Activated CD8-positive, alpha-beta memory T cell treated with anti-CD3 and anti-CD28 coated beads, Interleukin-2, amount 50 U/mL, for 1 hour (primary cell): ENCODE results near the gene HADHB.
"Not testable (repeated sequence)": the region's sequence is repeated elsewhere in the genome, so short reads cannot be mapped to it uniquely, and the experiment has no call there.

Source experiments
- DNase-seq: peaks from one replicate; pipeline ENCODE4 v3.0.0-alpha.2; 2020; ENCODE audit errors: extremely low read depth

Gene HADHB

DNA sequence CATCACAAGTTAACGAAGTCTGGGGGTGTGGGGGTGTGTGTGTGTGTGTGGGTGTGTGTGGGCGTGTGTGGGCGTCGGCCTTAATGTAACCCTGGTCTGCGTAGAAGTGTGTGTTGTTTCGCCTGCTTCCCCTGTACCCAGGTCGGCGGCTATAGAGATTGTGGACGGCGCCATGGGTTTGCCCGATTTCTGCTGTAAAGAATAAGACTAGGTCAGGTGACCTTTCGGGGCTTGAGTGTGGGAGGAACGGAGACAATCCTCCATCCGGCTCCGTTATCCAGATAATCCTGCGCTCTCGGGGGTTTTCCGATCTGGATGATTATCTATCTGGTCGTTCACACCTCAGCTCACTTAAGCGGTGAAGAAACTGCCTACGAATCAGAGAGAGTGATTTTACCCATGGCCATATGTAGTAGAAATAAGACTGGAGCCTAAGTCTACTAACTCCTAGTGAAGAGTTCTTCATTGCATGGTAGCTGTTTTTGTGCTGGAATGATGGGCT is 543 bp downstream of the HADHB start:
- DNase-seq = no peak

DNA sequence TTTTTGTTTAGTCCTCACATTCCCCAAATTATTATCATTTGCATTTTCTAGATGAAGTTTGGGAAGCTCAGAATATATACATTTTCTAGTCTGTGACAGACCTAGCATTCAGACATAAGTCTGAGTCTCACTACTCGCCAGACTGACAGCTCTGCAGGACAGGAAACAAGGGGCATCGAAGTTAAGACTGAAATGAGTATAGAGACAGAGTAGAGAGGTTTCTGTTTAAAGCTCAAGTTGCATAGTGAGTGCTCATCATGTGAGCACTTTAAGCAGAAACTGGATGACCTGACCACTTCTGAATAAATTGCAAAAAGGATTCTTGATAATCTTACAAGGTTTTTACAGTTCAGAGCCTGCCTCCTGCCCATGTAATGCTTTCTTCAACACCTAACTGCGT is 1.1 kb downstream of the HADHB start:
- no peak for DNase-seq

GRCh38 chr2:26246818-26247217 is 2.1 kb downstream of the HADHB start:
- DNase-seq = no peak

GRCh38 chr2:26249625-26250024 is 4.9 kb downstream of the HADHB start:
- DNase-seq = no peak

GRCh38 chr2:26251893-26252292 is 7.2 kb downstream of the HADHB start:
- DNase-seq = no peak

DNA sequence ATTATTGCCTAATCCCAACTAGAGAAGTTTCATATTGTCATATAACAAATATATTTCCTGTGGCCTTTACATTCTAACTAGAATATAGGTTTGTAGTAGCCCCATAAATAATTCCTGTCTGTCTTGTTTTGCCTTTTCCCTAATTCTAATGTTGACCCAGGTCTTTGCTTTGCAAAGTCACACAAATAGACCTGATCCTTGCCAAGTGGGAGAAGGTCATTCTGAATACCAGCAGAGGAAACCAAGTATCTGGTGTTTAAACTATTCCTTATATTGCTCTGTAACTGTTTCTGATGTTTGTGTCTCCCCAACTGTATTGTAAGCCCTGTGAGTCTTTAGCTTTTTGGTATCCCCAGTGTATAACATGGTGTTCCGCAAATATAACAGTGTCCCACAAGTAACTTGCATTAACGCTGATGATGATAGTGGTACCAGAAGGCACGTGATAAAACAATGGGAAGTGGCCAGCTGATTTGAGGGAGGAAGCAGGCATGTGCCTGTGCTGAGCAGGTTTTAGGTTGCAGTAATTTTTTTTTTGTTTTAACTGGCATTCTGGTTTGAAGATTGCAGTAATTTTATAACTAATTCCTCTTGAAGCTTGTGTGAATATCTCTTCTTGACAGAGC is 11.1 kb downstream of the HADHB start:
- no peak for DNase-seq

- not testable (repeated sequence) for DNase-seq
These were observed 14.1 kb downstream of the HADHB start for GRCh38 chr2:26258836-26259235.

DNA sequence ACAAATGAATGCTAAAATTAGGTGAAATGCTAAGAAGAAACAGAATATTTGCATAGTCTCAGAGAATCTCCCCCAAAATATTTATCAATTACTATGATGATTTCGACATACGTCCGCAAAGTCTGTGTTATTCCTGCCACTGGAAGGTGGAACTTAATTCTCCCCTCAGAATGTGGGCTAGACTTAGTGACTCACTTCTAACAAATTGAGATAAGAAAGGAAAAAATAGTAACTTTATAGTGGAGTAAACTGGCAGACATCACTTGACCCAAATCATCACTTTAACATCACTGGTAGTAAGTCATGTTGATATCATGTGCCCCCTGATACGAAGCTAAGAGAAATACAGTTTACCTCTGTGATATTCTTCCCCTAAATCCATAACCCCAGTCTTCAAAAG is 23.5 kb downstream of the HADHB start:
- no peak for DNase-seq

GRCh38 chr2:26268670-26269385 is 24.1 kb downstream of the HADHB start:
- DNase-seq = not testable (repeated sequence)

GRCh38 chr2:26269571-26270158 is 24.9 kb downstream of the HADHB start:
- no peak for DNase-seq

- no peak for DNase-seq
These were observed 25.6 kb downstream of the HADHB start for GRCh38 chr2:26270373-26270772.

DNA sequence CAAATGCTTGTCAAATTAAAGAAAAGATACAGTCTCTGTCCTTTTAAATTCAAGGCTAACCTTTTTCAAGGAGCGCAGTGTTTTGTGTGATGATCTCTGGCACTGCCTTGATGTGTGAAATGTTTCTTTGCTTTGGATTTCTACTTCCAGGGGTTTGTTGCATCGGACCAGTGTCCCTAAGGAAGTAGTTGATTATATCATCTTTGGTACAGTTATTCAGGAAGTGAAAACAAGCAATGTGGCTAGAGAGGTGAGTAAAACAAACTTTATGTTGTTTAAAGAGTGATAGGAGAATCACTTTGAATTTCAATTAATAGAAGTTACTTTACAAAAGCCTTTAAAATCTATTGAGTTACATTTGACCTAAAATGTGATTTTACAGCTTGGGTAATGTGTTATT is 28.8 kb downstream of the HADHB start:
- DNase-seq = no peak

DNA sequence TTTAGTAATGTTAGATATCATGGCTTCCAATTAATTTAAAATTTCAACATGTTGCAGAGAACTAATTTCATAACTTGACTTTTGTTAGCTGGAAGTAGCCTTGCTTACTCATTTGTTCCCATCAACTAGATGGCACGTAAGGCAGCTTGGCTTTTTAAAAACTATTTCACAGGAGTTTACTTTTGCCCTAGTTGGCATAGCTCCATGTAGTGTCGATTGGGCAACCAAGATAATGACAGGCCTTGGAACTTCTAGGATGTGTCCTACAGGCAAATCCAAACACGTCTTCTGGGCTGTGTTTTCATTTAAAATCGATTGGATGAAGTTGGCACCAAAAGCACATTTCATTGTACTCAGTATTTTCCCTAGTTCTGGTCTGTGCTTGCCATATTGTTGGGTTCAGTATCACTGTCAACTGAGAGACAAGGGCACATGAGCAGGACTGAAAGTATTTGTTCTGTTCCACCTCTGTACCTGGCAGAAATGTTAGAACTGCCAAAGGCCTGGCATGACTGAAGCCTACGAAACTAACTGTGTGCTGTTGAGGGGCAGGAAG is 29.4 kb downstream of the HADHB start:
- no peak for DNase-seq

DNA sequence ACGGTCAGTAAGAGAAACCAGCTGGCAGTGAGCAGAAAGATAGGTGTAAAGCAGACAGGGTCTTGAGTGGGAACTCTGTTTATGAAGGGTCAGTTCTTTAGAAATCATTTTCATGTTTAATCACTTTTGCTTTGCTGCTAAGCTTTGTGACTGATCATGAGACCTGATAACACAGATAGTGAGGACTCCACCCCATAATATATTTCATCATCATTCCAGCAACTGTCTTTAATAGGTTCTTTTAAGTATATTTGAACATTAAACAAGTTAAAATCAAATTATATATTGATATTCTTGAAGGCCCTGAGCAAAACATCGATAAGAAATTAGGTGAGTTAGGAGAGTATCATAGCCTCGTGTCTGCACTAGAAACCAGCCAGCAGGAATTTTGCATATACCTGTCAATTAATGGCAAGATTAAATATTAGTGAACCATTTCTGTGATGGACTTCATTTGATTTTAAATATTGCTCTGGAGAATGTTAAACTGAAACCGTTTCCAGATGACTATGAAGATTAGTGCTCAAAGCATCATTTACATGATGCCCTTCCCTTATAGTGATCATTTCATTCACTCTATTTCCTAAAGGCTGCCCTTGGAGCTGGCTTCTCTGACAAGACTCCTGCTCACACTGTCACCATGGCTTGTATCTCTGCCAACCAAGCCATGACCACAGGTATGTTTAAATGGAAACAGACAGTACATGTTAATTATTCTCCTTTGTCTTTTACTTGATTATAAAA is 31.9 kb downstream of the HADHB start:
- no peak for DNase-seq

GRCh38 chr2:26279886-26280285 is 35.1 kb downstream of the HADHB start:
- DNase-seq = no peak

GRCh38 chr2:26281226-26281625 is 36.5 kb downstream of the HADHB start:
- DNase-seq = no peak

DNA sequence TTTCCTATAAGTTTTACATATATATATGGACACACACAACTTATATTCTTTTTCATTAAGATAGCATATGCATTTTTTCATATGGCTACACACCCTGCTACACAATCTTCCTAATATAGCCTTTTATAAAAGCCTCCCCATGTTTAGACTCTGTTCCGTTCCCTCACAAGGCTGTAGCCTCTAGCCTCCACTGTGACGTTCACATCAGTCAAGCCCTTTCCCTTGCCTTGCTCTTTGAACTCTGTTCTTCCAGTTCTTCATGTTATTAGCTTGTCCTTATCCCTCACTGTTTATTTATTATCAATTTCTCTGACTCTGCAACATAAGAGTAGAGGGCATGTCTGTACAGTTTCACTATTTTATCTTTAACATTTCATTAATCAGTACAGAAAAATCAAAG is 38.9 kb downstream of the HADHB start:
- DNase-seq = no peak

- no peak for DNase-seq
These were observed 39.4 kb downstream of the HADHB start for GRCh38 chr2:26284132-26284531.

GRCh38 chr2:26285931-26286330 is 41.2 kb downstream of the HADHB start:
- DNase-seq = no peak

DNA sequence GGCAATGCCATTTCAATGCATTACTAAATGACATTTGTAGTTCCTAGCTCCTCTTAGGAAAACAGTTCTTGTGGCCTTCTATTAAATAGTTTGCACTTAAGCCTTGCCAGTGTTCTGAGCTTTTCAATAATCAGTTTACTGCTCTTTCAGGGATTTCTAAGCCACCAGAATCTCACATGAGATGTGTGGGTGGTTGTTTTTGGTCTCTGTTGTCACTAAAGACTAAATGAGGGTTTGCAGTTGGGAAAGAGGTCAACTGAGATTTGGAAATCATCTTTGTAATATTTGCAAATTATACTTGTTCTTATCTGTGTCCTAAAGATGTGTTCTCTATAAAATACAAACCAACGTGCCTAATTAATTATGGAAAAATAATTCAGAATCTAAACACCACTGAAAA is 45.3 kb downstream of the HADHB start:
- no peak for DNase-seq

DNA sequence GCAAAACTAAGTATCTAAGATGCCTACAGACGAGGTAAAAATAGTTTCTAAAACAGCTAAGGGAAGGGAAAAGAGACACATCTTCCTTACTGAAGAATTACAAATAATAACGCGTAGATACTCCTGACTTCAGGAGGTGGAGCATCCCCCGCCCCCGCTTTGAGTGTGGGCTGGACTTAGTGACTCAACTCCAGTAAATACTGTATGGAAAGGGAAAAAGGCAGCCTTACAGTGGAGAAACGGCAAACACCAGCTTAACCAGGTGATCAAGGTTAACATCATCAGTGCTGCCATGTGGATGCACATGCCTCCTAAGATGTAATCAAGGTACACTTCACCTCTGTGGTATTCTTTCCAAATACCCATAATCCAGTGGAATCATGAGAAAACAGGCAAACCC is 47.9 kb downstream of the HADHB start:
- no peak for DNase-seq

DNA sequence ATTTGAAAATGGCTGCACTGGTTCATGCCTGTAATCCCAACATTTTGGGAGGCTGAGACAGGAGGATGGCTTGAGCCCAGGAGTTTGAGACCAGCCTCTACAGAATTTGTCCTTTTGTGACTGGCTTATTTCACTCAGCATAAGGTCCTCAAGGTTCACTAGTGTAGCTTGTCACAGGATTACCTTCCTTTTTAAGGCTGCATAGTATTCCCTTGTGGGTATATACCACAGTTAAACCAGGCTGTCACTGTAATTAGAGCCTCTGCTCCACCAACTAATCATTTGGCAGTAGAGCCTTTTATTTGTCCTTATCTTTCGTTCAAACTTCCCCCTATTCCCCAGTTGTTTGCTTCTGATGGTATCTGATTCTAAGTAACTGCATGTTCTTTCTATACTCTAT is 50.8 kb downstream of the HADHB start:
- DNase-seq = no peak
